HG02642 (cell line): ENCODE results near the gene NKX3-2.

ENCODE experiments used
- ATAC-seq: cut with Tn5 transposase; IDR thresholded peaks from one replicate; pipeline ENCODE4 v1.9.1; 2021; ENCODE audit warnings: mild to moderate bottlenecking; ENCODE audit not compliant: unreplicated experiment, poor library complexity

Gene NKX3-2

GRCh38 chr4:13534344-13535063 is 9.8 kb downstream of the NKX3-2 start:
- no peak for ATAC-seq

DNA sequence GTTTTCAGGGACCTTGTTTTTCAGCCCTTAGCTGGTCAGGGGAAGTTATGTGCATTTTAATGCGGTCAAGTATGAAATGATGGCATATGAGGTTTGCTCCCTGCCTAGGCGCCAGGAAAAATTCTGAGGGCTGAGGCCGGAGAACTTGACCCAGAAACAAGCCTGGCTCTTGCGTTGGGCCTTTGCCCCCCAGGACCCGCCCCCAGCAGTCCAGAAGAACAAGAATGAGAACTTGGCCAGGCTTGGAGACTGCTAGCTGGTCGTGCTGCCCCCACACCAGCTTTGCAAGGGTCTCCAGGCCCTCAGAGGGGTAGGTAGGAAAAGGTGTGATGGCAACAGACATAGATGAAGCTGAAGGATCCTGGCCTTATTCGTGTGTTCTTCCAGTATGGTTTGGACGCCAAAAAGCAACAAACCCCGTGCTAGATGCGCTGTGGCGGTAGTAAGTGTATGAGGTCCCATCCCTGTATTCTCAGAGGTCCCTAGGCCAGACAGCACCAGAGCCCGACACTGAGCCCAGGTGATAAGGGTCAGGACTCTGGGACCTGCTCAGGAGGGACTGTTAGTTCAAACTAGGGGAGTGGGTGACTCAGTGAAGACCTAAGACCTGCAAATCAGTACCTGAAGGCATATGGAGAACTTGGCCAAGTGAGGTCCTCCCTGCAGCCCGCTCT is 10.5 kb downstream of the NKX3-2 start:
- no peak for ATAC-seq

- ATAC-seq, result no peak
Measured at GRCh38 chr4:13531625-13531998, 12.7 kb downstream of the NKX3-2 start.

DNA sequence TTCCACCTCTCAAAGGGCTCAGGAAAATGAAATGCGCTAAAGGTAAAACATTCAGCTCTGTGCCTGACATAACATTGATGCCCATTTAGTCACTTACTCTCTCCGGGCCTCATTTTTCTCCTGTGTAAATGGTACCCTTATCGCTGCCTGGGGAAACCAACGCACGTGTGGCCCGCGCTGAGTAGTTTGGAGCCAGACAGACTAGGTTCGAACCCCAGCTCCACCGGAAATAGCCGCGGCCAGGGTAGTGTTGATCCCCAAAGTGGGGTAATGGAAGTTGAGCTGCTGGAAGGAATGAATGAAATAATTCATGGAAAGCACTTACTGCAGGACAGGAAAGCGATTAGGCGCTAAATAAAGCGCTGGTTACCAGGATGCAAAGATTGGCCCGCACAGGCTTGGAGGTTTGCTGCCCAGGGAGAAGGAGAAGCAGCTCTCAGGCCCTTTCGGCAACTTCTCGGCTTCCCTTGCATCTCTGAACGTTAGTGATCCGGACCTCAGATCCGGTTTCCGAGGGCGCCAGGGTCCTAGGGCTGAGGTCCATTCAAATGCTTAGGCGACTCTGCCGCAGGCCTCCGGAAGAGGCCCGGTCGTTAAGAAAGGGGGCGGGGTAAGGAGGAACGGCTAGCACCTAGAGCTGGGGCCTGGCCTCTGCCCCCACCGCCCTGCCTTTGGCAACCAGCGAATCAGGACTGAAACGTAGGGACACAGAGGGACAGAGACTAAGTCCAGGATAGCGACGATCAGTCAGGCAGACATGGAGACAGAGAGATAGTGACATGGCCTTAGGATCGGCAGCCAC is 13.3 kb downstream of the NKX3-2 start:
- no peak for ATAC-seq

DNA sequence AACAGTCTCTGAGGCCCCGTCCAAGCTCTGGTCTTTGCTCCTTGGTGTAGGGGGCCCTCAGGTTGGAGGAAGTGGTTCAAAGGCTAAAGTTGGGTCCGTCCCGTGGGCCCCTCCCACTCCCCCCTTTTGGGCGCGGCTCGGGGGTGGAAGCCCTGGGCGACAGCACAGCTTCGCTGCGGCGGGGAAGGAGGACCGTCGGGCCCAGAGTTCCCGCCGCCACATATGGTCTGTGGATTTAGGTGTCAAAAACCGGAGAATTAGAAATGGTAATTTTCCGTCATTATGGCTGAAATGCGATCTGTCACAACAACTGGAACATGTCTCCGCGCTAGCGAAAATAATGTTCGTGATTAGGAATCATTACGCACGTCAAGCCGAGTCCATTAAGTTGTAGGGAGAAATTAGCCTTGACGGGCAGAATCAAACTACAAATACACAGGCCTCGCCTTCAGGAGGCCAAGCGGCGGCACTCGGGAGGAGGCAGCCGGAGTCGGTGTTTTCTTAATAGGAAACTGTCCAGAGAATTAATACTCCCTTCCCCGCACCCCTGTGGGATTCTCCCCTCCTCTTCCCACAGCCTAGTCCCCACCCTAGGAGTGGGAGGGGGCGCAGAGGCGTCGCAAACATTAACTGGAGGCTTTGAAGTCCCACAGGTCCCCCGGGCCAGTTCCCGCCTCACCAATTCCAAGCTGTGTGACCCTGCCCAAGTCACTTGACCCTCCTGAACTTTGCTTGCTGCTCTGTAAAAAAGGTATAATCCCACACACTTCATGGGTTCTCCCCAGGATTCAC is 15.0 kb downstream of the NKX3-2 start:
- ATAC-seq, result no peak

GRCh38 chr4:13528821-13529127 is 15.5 kb downstream of the NKX3-2 start:
- no peak for ATAC-seq

GRCh38 chr4:13527981-13528820 is 16.1 kb downstream of the NKX3-2 start:
- peak; percentile 76 for ATAC-seq

DNA sequence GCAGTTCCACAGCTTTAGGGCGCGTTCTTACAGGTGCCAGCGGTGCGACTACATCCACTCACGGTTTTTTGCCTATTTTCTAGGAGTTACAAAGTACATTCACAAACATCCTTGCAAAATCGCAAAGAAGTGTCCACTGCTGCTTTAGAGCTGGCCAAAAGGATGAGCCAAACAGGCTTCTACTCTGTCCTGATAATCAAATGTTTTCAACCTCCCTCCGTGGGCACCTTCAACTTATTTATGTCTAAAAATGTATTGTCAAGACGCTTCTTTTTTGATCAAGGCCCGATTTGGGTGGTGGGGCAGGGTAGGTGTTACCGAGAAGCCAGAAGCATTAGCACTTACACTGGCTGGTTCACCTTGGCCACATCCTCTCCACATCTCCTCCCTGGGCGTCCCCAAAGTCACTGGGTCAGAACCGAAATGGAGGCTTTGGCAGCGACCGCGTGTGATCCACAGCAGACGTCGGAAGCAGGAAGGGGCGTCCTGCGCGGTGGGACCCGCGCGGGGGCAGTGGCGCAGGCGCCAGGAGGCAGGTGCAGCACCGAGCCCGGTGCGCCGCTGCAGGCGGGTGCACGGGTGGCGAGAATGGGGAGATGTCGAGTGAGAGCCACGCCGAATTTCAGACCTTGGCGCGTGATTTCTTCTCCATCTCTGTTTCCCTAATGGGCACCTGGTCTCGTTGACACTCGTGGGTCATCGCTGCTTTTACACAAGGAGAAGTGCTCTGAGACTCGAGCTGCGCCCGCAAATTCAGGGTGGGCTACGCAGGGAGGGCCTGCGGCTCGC is 16.9 kb downstream of the NKX3-2 start:
- peak; percentile 23 for ATAC-seq

- ATAC-seq, result no peak
Measured at GRCh38 chr4:13526658-13527057, 17.6 kb downstream of the NKX3-2 start.

DNA sequence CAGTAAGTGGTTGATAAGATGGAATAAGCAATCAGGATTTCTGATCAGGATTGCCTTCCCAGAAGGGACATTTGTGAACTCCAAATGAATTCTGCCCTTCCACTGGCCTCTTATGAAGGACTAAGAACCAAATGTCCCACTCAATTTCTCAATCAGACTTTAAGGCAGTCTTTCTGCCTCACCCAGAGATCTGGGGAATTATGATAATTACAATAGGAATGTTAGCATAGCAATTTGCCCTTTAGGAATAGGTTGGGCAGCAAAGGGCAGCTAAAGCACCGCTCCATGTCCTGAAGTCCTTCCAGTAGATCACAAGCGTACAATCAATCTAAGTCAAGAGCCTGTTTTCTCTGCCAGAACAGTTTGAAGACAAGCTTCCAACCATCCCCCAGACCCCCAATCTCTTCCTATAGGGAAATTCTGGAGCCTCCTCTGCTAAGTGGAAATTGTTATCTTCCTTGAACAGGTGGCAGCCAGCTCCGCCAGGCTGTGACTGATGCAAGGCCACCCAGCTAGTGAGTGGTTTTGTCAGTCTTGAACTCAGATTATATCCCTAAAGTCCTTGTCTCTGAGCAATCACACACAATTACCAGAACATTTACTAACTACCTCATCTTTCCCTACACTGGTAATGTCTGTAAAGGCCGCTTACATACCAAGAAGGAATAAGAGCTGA is 18.6 kb downstream of the NKX3-2 start:
- ATAC-seq, result no peak

GRCh38 chr4:13524504-13525243 is 19.6 kb downstream of the NKX3-2 start:
- ATAC-seq, result no peak

DNA sequence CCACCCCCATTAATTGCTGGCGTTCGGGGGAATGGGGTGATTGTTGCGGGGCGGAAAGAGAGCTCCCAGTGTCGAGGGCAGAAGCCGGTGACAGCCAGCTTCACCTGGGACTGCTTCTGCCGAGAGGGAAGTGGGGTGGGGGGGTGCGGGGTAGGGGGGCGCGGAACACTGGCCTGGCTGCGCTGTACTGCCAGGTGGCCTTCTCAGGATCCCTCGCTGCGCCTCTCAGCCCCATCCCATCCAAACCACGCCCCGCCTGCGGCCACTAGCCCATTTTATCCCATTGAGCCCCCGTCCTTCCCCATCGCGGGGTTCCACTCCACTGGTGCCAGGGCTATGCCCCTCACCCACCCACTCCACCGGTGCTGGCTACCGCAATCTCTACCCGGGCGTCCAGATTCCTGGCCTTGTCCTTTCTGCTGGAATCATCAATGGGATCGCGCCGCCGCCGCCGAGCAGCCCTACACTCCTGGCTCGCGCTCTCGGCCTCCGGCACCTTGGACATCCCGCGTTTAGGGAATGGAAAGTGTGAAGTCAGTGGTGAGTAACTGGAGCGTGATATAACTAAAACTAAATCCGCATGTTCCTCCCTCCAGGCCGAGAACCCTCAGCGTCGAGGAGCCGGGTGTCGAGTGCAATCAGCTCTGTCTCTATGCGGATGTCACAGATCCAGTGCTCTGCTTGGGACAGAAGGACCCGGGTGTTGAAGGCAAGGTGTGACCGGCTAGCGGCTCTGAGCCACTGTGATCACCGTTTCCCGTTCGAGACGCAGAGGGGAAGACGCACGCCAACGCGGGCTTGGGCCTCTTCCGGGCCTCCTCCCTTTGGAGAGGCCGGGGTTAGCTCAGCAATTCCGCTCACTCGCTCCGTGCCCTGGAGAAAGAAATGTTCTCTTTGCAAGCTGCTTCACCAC is 20.5 kb downstream of the NKX3-2 start:
- no peak for ATAC-seq

DNA sequence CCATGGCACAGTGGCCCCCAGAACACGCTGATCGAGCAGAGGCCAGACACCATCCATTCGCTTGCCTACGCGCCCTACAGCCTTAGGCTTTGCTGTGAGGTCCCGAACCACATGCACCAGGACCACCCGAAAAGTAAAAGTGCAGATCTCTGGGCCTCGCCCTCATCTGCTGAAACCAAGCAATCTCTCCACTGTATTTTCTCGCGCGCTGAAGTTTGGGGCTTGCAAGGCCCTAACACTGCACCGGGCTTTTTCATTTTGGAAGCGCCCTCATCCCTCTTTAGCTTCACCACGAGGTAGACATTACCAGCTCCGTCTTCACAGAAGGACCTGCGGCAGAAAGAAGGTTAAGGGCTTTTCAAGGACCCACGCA is 21.2 kb downstream of the NKX3-2 start:
- ATAC-seq, result no peak

- no peak for ATAC-seq
Measured at GRCh38 chr4:13522282-13523104, 21.8 kb downstream of the NKX3-2 start.

DNA sequence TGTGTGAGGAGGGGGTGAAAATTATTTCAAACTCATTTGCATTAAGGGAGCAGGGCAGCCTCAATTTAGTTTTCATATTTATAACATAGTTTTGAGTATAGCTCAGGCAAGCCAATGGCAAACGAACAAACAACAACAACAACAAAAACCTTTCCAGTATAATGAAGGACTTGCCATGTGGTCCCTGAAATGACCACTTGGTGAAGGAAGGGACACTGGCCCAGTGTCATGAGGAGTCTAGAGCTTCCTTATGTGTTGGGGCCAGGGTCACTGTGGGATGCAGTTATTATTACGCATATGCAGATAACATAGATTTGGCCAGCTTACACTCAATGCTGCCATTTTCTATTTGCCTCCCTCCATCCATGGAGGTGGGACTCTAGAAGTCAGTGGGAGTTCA is 23.3 kb downstream of the NKX3-2 start:
- ATAC-seq, result no peak

- ATAC-seq, result no peak
Measured at GRCh38 chr4:13516315-13516860, 27.9 kb downstream of the NKX3-2 start.
